PFSK-1 (cell line): ENCODE measurements around the gene GLCCI1.

Source experiments
- FOXP2 ChIP-seq: optimal IDR thresholded peaks from 2 replicates; pipeline ENCODE3; 2011; ENCODE audit warnings: borderline replicate concordance, control low read depth, inconsistent platforms; ENCODE audit not compliant: insufficient read depth; ENCODE audit errors: extremely low read length, extremely low read depth
- POLR2AphosphoS5 ChIP-seq: IDR thresholded peaks from 2 replicates; pipeline ENCODE4 v1.6.1; 2012; ENCODE audit warnings: low read depth, mild to moderate bottlenecking, control low read depth, low read length, moderate library complexity

DNA sequence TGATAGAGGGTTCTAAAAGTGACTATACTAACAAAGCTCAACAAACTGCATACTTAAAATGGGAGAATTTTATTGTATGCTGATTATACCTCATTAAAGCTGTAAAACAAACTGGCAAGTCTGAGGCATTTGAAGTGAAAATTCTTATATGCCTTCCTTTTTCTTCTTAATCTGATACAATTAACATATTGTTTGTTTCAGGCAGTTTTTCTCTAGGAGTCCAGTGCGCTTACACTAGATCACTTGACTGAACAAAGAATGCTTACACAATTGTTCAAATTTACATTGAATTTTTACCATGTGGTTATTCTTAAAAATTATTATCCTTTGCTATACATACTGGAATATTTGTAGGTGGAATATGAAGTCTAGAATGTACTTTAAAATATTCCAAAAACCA lies 89.0 kb downstream of the GLCCI1 start:
- no peak for TF ChIP-seq POLR2AphosphoS5
- no peak for TF ChIP-seq FOXP2
